Colonic mucosa (tissue), 4 donors: ENCODE data around the gene PIK3R2. TPM values are rescaled to one million over a fixed set of nuclear protein-coding genes. Genes with fewer than 3 reads are reported as not detected.

Source experiments
- DNase-seq: peaks from one replicate; pipeline ENCODE4 v3.0.0-alpha.2; 2020
- H3K27ac ChIP-seq: fragments of 200-600 bp; one replicate; pipeline ENCODE4 v1.8.0; 2021
- H3K27me3 ChIP-seq: fragments of 200-600 bp; one replicate; pipeline ENCODE4 v1.8.0; 2021
- H3K36me3 ChIP-seq: fragments of 200-600 bp; one replicate; pipeline ENCODE4 v1.8.0; 2021
- H3K4me1 ChIP-seq: fragments of 200-600 bp; one replicate; pipeline ENCODE4 v1.8.0; 2021; ENCODE audit warnings: mild to moderate bottlenecking
- H3K4me3 ChIP-seq: fragments of 200-600 bp; one replicate; pipeline ENCODE4 v1.8.0; 2021
- H3K9ac ChIP-seq, 2 donors: one replicate each; pipeline ENCODE4 v1.7.0; 2013; ENCODE audit warnings: control low read depth in 2 of 2, low read depth in 2 of 2, low read length in 2 of 2
- H3K9me3 ChIP-seq: fragments of 200-600 bp; one replicate; pipeline ENCODE4 v1.8.0; 2021
- CTCF ChIP-seq: fragments of 200-600 bp; IDR thresholded peaks from one replicate; pipeline ENCODE4 v1.8.0; 2022; ENCODE audit warnings: antibody characterized with exemption, mild to moderate bottlenecking
- intact Hi-C: fragments of 100-400 bp; cut with DNase I; formaldehyde crosslinking; loops from one replicate; pipeline ENCODE4 v1.14.1; 2022
- total RNA-seq, 2 donors: library from RNA; stranded (reverse); fragmentation: NEBNext Ultra II Directional in 1 of 2; extraction: Animal tissue kit (Norgen Biotek cat#: 25700) in 1 of 2; gene quantifications; one replicate each; pipeline ENCODE4 v1.2.1, GENCODE V29; 2021
- donor health status: healthy.
- donor health status: DM: no; HTN: no; CAD: no.
- donor health status: DM: no; HTN: no; CAD: no.

Gene PIK3R2
- total RNA-seq, 2 donors from 2014 or later, result 42.9 to 48.2 TPM

DNA sequence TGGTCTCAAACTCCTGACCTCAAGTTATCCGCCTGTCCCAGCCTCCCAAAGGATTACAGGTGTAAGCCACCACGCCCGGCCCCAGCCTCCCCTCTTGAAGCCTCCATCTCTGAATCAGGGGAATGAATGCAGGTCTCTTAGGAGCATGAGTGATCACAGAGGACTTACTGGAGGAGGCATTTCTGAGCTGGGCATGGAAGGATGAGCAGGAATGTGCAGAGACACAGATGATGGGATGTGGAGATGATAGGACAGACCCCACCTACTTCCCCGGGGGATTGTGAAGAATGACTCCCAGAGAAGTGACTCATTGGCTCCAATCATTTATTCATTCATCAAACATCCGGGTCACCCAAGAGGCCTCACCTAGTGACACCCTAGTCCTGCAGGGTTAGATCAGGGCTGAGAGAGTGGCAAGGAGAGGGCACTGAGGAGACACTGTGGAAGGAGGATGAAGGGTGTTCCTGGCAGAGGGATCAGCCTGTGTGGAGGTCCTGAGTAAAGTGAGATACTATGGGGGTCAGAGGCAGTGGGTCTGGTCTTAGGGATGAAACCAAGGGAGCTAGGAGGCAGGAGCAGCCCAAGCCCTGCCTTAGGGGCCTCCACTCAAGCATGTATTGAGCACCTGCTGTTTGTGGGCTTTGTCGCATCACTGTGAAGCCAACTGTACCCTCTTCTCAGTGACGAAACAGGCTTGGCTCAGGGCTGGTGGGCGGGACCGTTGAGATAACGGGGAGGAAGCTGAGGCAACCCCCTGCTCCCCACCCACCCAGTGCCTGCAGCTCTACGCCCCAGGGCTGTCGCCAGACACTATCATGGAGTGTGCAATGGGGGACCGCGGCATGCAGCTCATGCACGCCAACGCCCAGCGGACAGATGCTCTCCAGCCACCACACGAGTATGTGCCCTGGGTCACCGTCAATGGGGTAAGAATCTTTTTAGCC lies 23.7 kb downstream of the PIK3R2 start:
- no peak overlapping the region for H3K27ac ChIP-seq
- peaks cover 8% of the 10 kb centered on the region for H3K4me1 ChIP-seq
- H3K4me3 ChIP-seq, result no peak overlapping the region
- peaks cover 11% of the 10 kb centered on the region for H3K36me3 ChIP-seq
- intact Hi-C loops, result no loop called here
- peak overlapping the region in 1 of 2 donors; percentile 12 for H3K9ac ChIP-seq
- H3K9me3 ChIP-seq, result no peaks in the 10 kb centered on the region
- no peak for TF ChIP-seq CTCF
- DNase-seq, result no peak
- no peaks in the 10 kb centered on the region for H3K27me3 ChIP-seq

DNA sequence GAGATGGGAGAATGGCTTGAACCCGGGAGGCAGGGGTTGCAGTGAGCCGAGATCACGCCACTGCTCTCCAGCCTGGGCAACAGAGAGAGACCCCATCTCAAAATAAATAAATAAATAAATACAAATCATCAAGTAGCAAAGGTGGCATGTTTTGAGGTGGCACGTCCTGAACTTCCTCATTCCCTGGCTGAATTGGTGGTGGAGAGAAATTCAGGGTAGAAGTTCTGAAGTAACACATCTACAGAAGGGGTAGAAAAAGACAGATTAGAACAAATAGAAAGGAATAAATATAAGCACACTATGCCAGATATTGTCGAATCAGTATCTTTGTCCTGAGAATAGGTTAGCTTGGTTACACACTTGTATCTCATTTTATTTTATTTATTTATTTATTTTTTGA lies 27.0 kb downstream of the PIK3R2 start:
- H3K9ac ChIP-seq, result no peak overlapping the region
- no peak overlapping the region for H3K4me3 ChIP-seq
- H3K4me1 ChIP-seq, result peaks cover 1% of the 10 kb centered on the region
- intact Hi-C loops, result no loop called here
- TF ChIP-seq CTCF, result no peak
- no peak for DNase-seq
- no peaks in the 10 kb centered on the region for H3K9me3 ChIP-seq
- H3K36me3 ChIP-seq, result peaks cover 11% of the 10 kb centered on the region
- no peaks in the 10 kb centered on the region for H3K27me3 ChIP-seq
- H3K27ac ChIP-seq, result no peak overlapping the region

- Histone ChIP-seq H3K9me3 (no peaks in the 10 kb centered on the region), H3K27ac (peak overlapping the region; percentile 55), H3K9ac (no peak overlapping the region), H3K27me3 (no peaks in the 10 kb centered on the region), H3K4me1 (no peaks in the 10 kb centered on the region), H3K36me3 (no peaks in the 10 kb centered on the region), H3K4me3 (no peak overlapping the region)
- intact Hi-C loops, result no loop called here
- peak; percentile 68 for DNase-seq
- TF ChIP-seq CTCF, result no peak
Measured at GRCh38 chr19:18183529-18183928, 30.6 kb downstream of the PIK3R2 start.

DNA sequence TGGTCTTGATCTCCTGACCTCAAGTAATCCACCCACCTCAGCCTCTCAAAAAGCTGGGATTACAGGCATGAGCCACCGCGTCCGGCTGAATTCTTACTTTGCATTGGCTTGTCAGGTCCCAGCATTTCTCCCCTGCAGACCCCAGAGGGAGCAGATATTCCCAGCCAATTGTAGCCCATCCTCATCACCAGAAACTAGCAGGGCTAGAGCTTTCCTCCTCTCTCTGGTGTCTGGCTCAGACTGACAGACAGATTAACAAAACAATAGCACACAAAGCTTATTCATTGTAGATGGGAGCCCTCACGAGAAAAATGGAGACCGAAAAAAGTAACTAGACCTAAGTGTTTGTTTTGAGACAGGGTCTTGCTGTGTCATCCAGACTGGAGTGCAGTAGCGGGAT lies 32.6 kb downstream of the PIK3R2 start:
- TF ChIP-seq CTCF, result no peak
- Histone ChIP-seq H3K9me3 (no peaks in the 10 kb centered on the region), H3K27ac (no peak overlapping the region), H3K4me3 (no peak overlapping the region), H3K9ac (no peak overlapping the region), H3K4me1 (no peaks in the 10 kb centered on the region), H3K36me3 (no peaks in the 10 kb centered on the region), H3K27me3 (no peaks in the 10 kb centered on the region)
- DNase-seq, result no peak
- intact Hi-C loops, result no loop called here

- H3K9ac ChIP-seq, result no peak overlapping the region
- H3K9me3 ChIP-seq, result no peaks in the 10 kb centered on the region
- no peak for DNase-seq
- H3K4me3 ChIP-seq, result no peak overlapping the region
- no peak for TF ChIP-seq CTCF
- no peak overlapping the region for H3K27ac ChIP-seq
- H3K4me1 ChIP-seq, result peaks cover 8% of the 10 kb centered on the region
- no peaks in the 10 kb centered on the region for H3K27me3 ChIP-seq
- intact Hi-C loops, result no loop called here
- H3K36me3 ChIP-seq, result no peaks in the 10 kb centered on the region
Measured at GRCh38 chr19:18190278-18190677, 37.3 kb downstream of the PIK3R2 start.
